IPS-NIHi11 (cell line): Measurements from ENCODE around the gene CNGA1.
"Not testable (repeated sequence)": the region's sequence is repeated elsewhere in the genome, so short reads cannot be mapped to it uniquely, and the experiment has no call there.

Experiments
- DNase-seq: peaks from one replicate; pipeline ENCODE4 v3.0.0; 2012; ENCODE audit warnings: mixed read lengths, low spot score

CNGA1 gene

DNA sequence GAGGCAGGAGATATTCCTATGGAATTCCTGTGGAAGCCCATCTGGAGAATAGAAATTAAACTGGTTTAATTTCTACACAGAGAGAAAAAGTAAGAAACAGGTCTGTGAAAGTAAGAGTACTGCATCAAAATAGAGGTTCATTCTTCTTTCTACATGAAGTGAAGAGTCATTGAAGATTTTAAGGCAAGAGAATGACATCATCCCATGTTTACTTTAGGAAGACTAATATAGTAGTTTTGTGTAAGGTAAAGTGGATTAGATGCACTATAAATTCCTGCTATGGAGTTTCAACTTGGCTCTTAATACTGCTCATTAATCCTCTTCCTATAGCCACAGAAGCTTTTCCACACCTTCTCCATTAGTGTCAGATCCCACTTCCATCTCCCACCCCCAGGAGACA lies 47.6 kb downstream of the CNGA1 start:
- DNase-seq, result no peak

DNA sequence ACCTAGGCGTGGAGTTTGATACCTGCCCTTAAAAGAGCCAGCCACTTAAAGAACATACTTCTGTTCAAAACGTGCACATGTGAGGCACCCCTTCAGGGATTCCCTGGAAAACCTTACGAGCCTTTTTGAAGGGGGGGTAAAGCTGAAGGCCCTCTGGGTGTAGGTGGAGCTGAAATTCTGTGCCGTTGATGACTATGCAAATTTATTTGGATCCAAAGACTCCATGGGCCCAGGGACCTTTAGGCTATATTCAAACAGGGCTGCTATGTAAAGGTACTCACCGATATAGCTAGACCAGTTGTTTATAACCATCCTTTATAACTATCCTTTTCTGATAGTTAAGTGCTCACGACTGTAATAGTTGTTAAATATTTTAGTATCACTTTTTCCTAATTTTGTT lies 61.8 kb downstream of the CNGA1 start:
- DNase-seq, result no peak

DNA sequence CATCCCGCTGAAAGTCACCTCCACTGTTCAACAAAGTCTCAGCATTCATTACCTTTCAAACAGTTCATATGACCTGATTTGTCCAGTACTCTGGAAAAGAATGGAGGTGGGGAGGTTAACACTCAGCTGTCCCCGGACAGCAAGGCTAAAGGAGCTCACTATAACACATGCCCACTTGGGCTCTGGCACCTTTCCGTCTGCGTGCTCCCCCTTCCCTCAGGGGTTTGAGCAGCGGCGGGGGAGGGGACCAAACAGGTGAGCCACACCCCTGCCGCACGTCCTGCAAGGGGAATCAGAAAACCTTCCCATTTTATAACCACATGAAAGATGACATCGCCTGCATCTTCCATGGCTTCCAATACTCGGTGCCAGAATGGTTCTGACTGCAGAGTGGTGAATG lies 62.2 kb downstream of the CNGA1 start:
- no peak for DNase-seq

DNA sequence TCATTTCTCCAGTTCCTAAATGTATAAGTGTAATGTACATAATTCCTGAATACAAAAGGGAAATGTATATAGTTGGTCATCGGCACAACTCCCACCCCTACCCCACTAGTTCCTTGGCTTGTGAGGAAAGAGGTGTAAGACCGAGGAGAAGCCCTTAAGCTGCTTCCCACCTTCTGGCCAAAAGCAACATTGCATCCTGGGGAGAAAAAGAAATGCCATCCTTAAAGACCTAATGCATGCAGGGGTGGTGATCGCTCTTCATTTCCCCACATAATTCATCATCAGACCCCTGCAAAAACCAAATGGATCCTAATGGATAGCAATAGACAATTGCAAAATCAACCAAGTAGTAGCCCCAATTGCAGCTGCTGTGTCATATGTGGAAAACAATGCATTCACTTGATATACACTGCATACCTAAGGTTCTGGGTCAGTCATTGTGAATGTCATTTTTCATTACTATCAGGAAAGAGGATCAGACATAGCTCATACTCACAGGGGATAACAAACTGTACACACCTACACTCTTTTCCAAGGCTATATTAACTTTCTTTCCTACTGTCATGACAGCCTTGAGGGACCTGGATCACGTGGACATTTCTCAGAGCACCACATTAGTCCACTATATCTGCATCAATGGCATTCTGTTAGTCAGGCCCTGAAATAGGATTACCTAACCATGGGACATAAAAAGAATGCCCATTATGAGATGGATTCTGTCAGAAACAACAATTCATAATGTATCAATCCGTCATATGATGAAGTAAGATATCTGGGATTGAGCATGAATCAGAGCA lies 70.4 kb downstream of the CNGA1 start:
- peak; percentile 16 for DNase-seq

DNA sequence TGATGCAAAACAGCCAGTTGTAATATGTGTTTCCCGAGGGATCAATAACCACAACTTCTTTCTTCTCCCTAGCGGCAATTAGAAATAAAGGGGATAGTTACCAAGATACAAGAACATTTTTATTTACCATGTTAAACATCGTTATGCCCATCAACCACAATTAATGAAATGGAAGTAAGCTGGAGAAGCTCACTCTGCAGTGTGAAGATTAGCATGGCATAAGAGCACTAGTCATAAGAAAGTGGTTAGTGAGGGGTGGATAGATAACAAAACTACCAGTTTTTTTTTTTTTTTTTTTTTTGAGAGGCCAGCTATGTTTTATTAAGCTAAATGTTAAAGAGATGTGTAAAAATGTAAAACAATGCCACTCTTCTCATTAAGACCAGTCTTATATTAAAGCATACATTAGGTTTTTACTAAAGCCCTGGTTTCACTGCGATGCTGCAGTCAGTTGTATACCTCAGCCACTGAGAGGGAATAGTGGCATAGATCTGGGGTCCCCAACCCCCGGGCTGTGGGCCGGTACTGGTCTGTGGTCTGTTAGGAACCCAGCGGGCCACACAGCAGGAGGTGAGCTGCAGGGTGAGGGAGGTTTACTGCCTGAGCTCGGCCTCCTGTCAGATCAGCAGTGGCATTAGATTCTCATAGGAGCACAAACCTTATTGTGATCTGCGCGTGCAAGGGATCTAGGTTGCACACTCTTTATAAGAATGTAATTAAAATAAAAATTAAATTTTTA lies 74.2 kb downstream of the CNGA1 start:
- DNase-seq, result no peak

DNA sequence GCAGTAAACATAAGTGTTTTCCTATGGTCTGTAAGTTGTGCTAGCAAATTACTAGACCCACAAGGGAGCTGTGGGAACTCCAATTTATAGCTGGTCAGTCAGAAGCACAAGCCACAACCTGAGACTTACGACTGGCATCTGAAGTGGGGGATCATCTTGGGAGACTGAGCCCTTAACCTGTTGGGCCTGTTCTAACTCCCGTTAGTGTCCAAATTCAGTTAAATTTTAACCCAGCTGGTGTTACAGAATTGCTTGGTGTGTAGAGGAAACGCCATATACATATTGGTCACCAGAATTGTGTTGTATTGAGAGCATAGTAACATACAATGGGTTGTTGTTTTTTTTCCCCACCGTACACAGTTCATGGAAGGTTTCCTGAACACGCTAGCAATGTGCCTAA lies 77.0 kb downstream of the CNGA1 start:
- no peak for DNase-seq

DNA sequence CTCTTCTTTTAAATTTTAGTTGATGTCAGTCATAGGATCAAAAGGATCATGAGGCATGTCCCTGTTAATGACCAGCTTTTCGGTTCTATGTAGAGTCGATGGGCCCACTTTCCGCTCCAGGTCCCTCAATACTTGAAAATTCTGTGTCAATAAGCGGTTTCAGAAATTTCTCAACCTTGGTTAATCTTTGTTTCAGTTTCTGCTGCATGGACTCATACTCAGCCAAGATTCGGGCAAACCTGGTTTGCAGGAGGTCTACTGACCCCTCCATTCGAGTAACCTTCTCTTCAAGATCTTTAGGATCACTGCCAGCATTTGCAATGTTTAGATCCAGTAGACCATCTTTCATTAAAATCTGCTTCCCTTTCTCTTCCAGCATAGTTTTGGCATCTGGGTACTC lies 80.1 kb downstream of the CNGA1 start:
- no peak for DNase-seq

DNA sequence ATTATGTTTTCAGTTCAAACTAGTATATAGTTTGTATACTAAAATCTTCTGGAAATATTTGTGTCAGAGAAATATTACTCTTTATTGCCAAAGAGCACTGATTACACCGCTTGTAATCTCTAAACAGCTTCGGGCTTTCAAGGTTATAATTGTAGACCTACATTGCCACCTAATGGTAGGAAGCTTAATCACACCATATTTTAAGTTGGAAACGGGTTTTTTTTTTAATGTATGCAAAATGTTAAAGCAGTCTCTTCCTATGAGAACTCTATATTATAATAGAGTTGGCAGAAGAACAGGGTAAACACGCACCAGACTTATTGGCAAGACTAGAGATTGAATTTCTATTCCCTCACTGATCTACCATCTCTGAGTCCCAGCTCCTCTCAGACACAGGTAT lies 82.6 kb downstream of the CNGA1 start:
- DNase-seq, result peak; percentile 24

DNA sequence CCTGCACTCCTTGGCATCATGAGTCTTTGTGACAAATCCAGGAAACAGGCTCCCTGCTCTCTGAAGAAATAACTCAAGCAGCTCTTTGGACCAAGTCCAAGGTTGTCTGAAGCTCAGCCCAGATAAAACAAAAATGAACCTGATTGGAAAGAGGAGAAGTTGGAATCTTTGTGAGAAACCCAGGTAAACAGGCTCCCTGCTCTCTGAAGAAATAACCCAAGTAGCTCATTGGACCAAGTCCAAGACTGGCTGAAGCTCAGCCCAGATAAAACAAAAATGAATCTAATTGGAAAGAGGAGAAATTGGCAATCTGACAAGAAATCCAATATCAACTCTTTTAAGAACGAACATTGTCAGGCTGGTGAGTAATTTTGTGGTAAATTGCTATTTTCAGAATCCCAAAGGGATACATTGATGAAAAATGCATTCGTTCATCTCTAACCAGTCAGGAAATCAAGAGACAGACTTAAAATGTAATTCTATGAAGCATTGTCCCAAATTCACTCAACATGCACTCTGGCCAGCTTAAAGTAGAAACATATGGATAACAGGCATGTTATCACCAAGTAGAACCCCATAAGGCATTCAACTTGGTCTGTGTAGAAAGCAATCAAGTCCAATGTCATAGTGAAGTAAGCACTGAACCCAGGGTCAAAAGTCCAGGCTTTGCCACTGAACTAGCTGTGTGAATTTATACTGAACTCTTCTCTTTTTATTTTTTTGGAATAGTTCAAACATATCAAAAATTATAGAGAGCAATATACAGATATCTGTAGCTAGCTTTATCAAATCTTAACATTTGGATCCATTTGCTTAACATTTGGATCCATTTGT lies 85.3 kb downstream of the CNGA1 start:
- no peak for DNase-seq

DNA sequence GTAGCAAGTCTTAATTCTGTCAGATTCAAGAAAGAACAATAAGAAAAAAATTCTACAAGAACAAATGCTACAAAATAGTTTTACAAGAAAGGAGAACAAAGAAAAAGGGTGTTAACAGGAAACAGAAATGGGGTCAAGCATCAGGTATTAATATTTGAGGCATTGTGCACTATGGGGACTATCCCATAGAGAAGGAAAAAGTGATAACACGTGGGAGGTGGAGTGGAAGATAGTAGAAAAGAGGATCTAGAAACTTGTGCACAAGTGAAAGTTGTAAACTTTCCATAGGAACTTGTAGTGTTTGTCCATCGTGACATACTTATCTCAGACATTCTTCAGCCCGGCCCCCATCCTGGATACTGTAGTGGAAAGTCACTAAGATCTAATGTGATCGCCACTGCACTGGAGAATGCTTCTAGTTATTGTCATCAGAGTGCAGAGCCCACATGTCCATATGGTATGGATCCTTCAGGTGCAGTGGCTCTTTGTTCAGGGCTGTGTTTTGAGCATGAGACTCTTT lies 86.7 kb downstream of the CNGA1 start:
- no peak for DNase-seq

DNA sequence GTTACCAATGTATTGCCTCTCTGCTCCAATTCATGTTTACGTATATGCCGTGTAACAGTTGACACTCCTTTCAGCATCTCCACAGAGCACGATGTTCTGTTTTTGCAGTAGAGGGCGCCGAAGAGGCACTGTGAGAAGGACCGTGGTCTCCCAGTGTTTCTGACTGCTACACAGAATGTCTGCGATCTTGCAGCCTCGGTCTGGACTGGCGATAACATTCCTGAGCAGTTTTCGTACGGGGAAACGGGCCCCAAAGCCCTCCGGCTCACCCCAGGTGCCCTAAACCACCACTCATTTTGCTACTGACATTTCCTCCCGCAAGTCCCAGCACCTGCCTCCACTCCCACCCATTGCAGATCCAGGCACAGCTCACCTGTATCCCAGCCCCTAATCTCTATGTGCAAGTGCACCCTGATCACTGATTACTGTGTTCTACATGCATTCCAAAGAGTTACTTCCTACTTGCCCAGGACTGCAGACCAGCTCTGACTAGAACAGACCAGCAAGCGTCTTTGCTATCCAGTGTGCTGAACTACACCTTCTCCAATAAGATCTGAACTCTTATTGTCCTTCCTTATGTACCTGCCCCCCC lies 89.7 kb downstream of the CNGA1 start:
- DNase-seq, result peak; percentile 65

DNA sequence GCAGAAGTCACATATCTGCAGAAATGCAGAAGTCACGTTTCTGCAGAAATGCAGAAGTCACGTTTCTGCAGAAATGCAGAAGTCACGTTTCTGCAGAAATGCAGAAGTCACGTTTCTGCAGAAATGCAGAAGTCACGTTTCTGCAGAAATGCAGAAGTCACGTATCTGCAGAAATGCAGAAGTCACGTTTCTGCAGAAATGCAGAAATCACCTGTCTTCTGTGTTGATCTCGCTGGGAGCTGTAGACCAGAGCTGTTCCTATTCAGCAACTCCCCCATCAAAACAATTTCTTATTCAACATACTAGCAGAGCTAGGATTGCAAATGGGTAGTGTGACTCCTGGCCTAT lies 93.2 kb downstream of the CNGA1 start:
- not testable (repeated sequence) for DNase-seq

DNA sequence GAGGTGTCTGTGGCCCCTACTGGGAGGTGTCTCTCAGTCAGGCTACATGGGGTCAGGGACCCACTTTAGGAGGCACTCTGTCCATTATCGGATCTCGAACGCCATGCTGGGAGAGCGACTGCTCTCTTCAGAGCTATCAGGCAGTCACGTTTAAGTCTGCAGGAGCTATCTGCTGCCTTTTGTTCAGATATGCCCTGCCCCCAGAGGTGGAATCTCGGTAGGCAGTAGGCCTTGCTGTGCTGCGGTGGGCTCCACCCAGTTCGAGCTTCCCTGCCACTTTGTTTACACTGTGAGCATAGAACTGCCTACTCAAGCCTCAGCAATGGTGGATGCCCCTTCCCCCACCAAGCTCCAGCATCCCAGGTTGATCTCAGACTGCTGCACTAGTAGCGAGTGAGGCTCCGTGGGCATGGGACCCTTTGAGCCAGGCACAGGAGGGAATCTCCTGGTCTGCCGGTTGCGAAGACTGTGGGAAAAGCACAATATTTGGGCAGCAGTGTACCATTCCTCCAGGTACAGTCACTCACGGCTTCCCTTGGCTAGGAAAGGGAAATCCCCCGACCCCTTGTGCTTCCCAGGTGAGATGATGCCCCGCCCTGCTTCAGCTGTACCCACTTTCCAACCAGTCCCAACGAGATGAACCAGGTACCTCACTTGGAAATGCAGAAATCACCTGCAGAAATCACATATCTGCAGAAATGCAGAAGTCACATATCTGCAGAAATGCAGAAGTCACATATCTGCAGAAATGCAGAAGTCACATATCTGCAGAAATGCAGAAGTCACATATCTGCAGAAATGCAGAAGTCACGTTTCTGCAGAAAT lies 93.8 kb downstream of the CNGA1 start:
- not testable (repeated sequence) for DNase-seq

DNA sequence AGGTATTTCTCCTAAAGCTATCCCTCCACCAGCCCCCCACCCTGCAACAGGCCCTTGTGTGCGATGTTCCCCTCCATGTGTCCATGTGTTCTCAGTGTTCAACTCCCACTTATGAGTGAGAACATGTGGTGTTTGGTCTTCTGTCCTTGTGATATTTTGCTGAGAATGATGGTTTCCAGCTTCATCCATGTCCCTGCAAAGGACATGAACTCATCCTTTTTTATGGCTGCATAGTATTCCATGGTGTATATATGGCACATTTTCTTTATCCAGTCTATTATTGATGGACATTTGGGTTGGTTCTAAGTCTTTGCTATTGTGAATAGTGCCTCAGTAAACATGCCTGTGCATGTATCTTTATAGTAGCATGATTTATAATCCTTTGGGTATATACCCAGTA lies 99.3 kb downstream of the CNGA1 start:
- DNase-seq, result not testable (repeated sequence)

DNA sequence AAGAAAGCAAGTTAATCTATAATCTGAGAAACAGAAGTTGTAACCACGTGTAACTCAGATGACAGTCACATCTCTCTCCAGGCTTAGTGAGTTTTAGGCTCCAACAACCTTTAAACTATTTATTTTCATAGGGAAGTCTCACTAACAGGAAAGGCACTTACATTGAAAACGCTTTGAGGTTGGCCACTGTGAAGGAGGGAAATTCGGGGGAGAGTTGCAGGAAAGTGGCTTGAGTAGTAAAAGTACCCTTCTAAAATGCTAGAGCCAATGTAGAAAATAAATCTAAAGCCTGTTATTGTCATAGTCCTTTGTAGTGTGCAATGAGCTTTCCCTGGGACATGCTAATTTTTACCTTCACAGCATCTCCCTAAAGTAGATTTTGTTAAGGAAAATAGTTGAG lies 101.1 kb downstream of the CNGA1 start:
- no peak for DNase-seq

DNA sequence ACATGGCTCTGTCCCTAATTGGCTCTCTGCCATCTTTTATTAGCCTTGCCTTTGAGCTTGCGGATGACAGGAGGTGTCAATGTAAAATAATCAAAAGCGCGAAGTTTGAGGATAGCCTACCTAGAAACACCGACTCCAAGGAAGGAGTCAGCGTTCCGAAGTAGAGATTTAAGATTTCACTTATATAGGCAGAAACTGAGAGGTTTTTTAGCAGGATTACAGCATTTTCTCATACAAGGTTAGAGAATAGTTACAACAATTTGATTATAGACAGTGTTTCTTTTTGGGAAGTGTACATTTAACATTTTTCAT lies 101.6 kb downstream of the CNGA1 start:
- DNase-seq, result no peak

DNA sequence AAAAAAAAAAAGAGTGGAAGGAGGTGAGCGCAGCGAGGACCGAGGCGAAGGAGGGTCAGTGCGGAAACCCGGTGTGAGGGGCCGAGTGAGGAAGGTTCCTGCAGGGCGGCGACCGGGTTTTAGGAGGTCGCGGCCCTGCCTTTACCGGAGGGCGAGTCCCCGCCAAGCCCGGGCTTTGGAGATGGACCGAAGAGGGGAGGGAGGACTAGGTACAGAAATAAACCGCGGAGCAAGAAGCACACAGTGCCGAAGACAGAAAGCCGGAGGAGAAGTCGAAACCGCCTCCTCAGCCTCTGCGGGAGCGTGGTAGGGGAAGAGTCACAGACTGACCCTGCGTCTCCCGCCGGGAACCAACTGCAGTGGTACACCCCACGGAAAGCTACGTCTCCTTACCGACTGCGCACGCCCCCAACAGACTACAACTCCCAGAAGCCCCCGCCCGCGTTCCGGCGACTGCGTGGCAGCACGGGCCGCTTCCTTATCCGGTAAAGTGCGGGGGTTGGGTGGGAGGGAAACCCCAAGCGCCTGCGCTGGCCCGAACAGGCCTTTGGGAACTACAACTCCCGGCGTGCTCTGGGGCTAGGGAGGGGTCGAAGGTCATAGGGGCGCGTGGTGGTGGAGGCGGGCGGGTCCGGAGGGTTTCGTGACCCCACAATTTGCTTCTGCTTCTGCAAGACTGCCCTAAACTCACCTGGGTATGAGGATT lies 102.1 kb downstream of the CNGA1 start, which contains the start of gene NFXL1:
Gene NFXL1 (minus strand): TSS at position 364 of the 706 bp plus-strand sequence. CDS start 380 bp downstream, outside the sequence.
- peak; percentile 94 for DNase-seq

DNA sequence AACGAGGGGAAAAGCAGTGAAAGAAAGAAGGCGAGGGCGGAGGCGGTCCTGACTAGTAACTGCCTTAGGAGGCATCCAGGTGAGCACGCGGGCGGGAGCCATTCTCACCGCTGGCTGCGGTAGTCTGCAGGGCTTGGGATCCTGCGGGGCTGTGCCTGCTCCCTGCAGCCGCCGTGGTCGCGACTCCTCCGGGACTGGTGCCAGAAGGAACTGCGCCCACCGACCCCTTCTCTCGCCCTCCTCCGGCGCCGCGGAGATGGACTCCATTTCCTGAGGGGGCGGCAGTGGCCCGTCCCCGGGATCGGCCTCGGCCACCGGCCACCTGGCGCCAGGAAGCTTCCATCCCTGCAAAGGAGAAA lies 102.6 kb downstream of the CNGA1 start:
- DNase-seq, result peak; percentile 47

DNA sequence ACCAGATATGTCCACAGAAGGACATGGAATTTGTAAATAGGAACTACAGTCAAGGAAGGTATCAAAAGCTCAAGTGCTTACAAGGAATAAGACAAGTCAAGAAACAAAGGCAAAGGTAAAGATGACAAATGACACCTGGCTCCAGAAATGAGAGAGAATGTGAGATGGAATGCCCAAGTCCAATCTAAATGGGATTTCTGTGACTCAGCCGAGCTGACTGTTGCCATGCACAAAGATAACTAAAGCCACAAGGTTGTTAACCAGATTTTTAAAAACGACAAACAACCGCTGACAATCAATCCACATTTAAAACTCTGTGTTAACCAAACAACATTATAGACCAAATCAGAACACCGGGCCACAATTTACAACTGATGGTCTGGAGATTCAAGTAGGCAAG lies 103.2 kb downstream of the CNGA1 start:
- DNase-seq, result no peak

DNA sequence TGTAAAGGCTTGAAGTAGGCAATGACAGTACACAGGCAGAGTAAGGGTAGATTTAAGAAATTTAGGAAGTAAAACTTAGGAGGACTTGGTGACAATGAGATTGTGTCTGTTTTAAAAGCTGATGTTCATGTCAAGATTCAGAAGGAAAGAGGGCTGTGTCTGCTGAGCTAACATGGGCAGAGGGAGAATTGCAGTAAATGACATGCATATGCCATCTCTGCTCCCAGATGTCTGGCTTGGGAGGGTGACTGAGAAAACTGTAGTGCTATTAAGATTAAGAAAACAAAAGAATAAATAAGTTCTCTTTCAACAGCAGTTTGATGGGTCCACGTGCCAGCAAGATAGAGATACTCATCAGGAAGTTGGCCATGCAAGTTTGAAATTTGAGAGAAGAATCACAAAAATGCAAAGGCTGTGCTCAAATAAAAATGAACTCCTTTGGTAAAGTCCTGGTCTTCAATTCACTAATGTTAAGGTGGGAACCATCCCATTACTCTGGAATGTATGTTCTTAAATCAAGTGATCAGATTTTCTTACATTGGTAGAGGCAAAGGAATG lies 109.3 kb downstream of the CNGA1 start:
- DNase-seq, result no peak
